HepG2 (cell line): Measurements from ENCODE around the gene KRI1. TPM values are rescaled to one million over a fixed set of nuclear protein-coding genes. Genes with fewer than 3 reads are reported as not detected.

Experiments used
- BORCS8-MEF2B ChIP-seq: sonication (generic); formaldehyde crosslinking; IDR thresholded peaks from 2 replicates; pipeline ENCODE4 v1.8.0; 2022; ENCODE audit warnings: mild to moderate bottlenecking, missing genetic modification reagents
- KAT2B ChIP-seq: fragments of 150-350 bp; IDR thresholded peaks from 2 replicates; pipeline ENCODE4 v1.6.1; 2014; ENCODE audit warnings: low read depth, low read length, borderline replicate concordance
- NFYB ChIP-seq: sonication (generic); formaldehyde crosslinking; IDR thresholded peaks from 2 replicates; pipeline ENCODE4 v1.4.0; 2020; ENCODE audit warnings: missing genetic modification reagents
- REPIN1 ChIP-seq: sonication (generic); formaldehyde crosslinking; IDR thresholded peaks from 2 replicates; pipeline ENCODE4 v1.8.0; 2022; ENCODE audit warnings: missing genetic modification reagents, low read depth, mild to moderate bottlenecking, borderline replicate concordance
- SMAD1 ChIP-seq: sonication (generic); formaldehyde crosslinking; IDR thresholded peaks from 2 replicates; pipeline ENCODE4 v1.4.0; 2020; ENCODE audit warnings: missing genetic modification reagents, low read depth, mild to moderate bottlenecking, borderline replicate concordance
- SOX5 ChIP-seq: IDR thresholded peaks from 2 replicates; pipeline ENCODE4 v1.6.1; 2016; ENCODE audit warnings: borderline replicate concordance
- STAG1 ChIP-seq: sonication (generic); formaldehyde crosslinking; IDR thresholded peaks from 2 replicates; pipeline ENCODE4 v1.4.0; 2020; ENCODE audit warnings: missing genetic modification reagents
- YY1 ChIP-seq: IDR thresholded peaks from 2 replicates; pipeline ENCODE4 v1.6.1; 2011; ENCODE audit warnings: low read length, low read depth, moderate library complexity, mild to moderate bottlenecking; ENCODE audit not compliant: insufficient read depth, insufficient replicate concordance
- ZBTB3 ChIP-seq: sonication (generic); formaldehyde crosslinking; IDR thresholded peaks from 2 replicates; pipeline ENCODE4 v1.4.0; 2020; ENCODE audit warnings: low read depth, mild to moderate bottlenecking, moderate library complexity, missing genetic modification reagents, borderline replicate concordance
- ZBTB38 ChIP-seq: sonication (generic); formaldehyde crosslinking; IDR thresholded peaks from 2 replicates; pipeline ENCODE4 v1.5.1; 2020; ENCODE audit warnings: mild to moderate bottlenecking, missing genetic modification reagents
- ZMAT3 ChIP-seq: sonication (generic); formaldehyde crosslinking; conservative IDR thresholded peaks from 2 replicates; pipeline ENCODE4 v1.7.0; 2021; ENCODE audit warnings: missing genetic modification reagents
- ZNF10 ChIP-seq: sonication (generic); formaldehyde crosslinking; IDR thresholded peaks from 2 replicates; pipeline ENCODE4 v1.4.0; 2020; ENCODE audit warnings: mild to moderate bottlenecking, low read depth, missing genetic modification reagents, borderline replicate concordance
- ZNF3 ChIP-seq: IDR thresholded peaks from 2 replicates; pipeline ENCODE4 v1.7.0; 2017; ENCODE audit warnings: inconsistent platforms
- ZNF333 ChIP-seq: sonication (generic); formaldehyde crosslinking; IDR thresholded peaks from 2 replicates; pipeline ENCODE4 v1.4.0; 2020; ENCODE audit warnings: mild to moderate bottlenecking, missing genetic modification reagents, borderline replicate concordance
- ZNF431 ChIP-seq: sonication (generic); formaldehyde crosslinking; IDR thresholded peaks from 2 replicates; pipeline ENCODE4 v1.9.0; 2022; ENCODE audit warnings: missing genetic modification reagents, low read depth, mild to moderate bottlenecking, borderline replicate concordance
- ZNF614 ChIP-seq: IDR thresholded peaks from 2 replicates; pipeline ENCODE4 v1.6.1; 2018; ENCODE audit warnings: missing biosample characterization, missing genetic modification reagents, inconsistent platforms, borderline replicate concordance
- polyA plus RNA-seq, 8 experiments: library from polyadenylated mRNA; depleted of rRNA in 3 of 8; stranded (reverse) in 7 of 8; unstranded in 1 of 8; fragments of >200 nt; fragmentation: Illumina TruSeq in 4 of 8; extraction: Trizol in 4 of 8; gene quantifications; 2 replicates each; pipeline versions ENCODE4 v1.2.1 to v1.2.3, GENCODE V29; 2011 to 2016; ENCODE audit warnings: low read depth in 4 of 8, missing spikeins in 1 of 8, mixed read lengths in 1 of 8; ENCODE audit not compliant: insufficient read depth in 1 of 8
- total RNA-seq, 5 experiments: library from RNA; depleted of rRNA; stranded (reverse); fragments of >200 nt; fragmentation: Illumina TruSeq; extraction: Trizol; gene quantifications; 2 replicates each; pipeline ENCODE4 v1.2.3, GENCODE V29; 2016; ENCODE audit warnings: low read depth in 1 of 5
- TF ChIP-seq, protein P1 (sequence below): sonication (generic); formaldehyde crosslinking; IDR thresholded peaks from 2 replicates; pipeline ENCODE4 v1.4.0; 2020; ENCODE audit warnings: missing genetic modification reagents
- TF ChIP-seq, protein P2 (sequence below): sonication (generic); formaldehyde crosslinking; IDR thresholded peaks from 2 replicates; pipeline ENCODE4 v1.5.0; 2020; ENCODE audit warnings: mild to moderate bottlenecking, missing genetic modification reagents
- TF ChIP-seq, protein P3 (sequence below): sonication (generic); formaldehyde crosslinking; IDR thresholded peaks from 2 replicates; pipeline ENCODE4 v1.4.0; 2020; ENCODE audit warnings: missing genetic modification reagents, borderline replicate concordance
- TF ChIP-seq, protein P4 (sequence below): sonication (generic); formaldehyde crosslinking; IDR thresholded peaks from 2 replicates; pipeline ENCODE4 v1.5.0; 2020; ENCODE audit warnings: mild to moderate bottlenecking, missing genetic modification reagents

KRI1 gene
- total and polyA plus RNA-seq, 2 of the 13 experiments (the other 11 are each of a cell fraction or from before 2014, with no cell fraction given) = 9.1 to 11.7 TPM

DNA sequence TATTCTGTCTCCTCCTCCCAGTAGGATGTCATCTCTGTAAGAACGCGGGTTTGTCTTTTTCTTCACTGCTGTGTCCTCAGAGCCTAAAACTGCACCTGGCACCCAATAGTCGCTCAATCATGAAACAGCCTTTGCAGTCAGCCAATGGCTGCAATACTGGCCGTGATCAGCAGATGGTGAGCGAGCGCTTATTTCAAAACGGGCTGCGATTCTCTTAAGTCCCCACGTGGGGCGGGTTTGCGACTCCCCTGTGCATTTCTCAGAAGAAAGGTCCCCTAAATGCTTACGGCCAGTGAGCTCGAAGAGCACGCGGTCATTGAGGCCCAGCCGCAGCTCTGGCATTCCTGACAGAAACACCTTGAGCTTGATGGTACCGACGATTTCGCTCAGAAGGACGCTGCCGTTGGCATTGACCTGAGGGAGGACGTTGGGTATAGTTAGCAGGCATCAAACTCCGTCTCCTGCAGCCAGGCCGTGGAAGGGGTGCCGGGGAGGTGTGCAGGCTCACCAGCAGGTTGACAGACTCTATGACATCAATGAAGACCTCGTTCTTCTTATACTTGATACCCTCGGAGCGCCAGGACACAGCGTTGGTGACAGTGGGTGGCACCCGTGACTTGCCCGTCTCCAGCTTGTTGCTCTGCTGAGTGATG is 15.3 kb upstream of the KRI1 start (continued):
- TF ChIP-seq, protein P1, sequence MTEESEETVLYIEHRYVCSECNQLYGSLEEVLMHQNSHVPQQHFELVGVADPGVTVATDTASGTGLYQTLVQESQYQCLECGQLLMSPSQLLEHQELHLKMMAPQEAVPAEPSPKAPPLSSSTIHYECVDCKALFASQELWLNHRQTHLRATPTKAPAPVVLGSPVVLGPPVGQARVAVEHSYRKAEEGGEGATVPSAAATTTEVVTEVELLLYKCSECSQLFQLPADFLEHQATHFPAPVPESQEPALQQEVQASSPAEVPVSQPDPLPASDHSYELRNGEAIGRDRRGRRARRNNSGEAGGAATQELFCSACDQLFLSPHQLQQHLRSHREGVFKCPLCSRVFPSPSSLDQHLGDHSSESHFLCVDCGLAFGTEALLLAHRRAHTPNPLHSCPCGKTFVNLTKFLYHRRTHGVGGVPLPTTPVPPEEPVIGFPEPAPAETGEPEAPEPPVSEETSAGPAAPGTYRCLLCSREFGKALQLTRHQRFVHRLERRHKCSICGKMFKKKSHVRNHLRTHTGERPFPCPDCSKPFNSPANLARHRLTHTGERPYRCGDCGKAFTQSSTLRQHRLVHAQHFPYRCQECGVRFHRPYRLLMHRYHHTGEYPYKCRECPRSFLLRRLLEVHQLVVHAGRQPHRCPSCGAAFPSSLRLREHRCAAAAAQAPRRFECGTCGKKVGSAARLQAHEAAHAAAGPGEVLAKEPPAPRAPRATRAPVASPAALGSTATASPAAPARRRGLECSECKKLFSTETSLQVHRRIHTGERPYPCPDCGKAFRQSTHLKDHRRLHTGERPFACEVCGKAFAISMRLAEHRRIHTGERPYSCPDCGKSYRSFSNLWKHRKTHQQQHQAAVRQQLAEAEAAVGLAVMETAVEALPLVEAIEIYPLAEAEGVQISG = peak; percentile 15; the same call in 1 of the 2 replicates
- TF ChIP-seq KAT2B = no peak
- peak; percentile 34 for TF ChIP-seq YY1
- TF ChIP-seq ZNF614 (CRISPR knock-in tag) = 0 out of 2 replicates have a peak, but pooled peaks have one; percentile 44
- no peak for TF ChIP-seq ZBTB3
- TF ChIP-seq REPIN1 (CRISPR knock-in tag) = peak; percentile 74; the same call in 1 of the 2 replicates
- TF ChIP-seq, protein P2, sequence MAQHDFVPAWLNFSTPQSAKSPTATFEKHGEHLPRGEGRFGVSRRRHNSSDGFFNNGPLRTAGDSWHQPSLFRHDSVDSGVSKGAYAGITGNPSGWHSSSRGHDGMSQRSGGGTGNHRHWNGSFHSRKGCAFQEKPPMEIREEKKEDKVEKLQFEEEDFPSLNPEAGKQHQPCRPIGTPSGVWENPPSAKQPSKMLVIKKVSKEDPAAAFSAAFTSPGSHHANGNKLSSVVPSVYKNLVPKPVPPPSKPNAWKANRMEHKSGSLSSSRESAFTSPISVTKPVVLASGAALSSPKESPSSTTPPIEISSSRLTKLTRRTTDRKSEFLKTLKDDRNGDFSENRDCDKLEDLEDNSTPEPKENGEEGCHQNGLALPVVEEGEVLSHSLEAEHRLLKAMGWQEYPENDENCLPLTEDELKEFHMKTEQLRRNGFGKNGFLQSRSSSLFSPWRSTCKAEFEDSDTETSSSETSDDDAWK (CRISPR knock-in tag) = no peak
- TF ChIP-seq SOX5 = 0 out of 2 replicates have a peak, but pooled peaks have one; percentile 19
- peak; percentile 94 for TF ChIP-seq STAG1 (CRISPR knock-in tag)
- TF ChIP-seq BORCS8-MEF2B (CRISPR knock-in tag) = 0 out of 2 replicates have a peak, but pooled peaks have one; percentile 51
- TF ChIP-seq ZNF431 (CRISPR knock-in tag) = peak; percentile 67; the same call in 1 of the 2 replicates
- TF ChIP-seq ZNF10 = no peak
- 0 out of 2 replicates have a peak, but pooled peaks have one; percentile 42 for TF ChIP-seq ZMAT3 (CRISPR knock-in tag)
- TF ChIP-seq NFYB (CRISPR knock-in tag) = peak; percentile 30; the same call in 1 of the 2 replicates
- TF ChIP-seq ZNF333 (CRISPR knock-in tag) = no peak
- 0 out of 2 replicates have a peak, but pooled peaks have one; percentile 54 for TF ChIP-seq ZBTB38 (CRISPR knock-in tag)
- TF ChIP-seq, protein P3, sequence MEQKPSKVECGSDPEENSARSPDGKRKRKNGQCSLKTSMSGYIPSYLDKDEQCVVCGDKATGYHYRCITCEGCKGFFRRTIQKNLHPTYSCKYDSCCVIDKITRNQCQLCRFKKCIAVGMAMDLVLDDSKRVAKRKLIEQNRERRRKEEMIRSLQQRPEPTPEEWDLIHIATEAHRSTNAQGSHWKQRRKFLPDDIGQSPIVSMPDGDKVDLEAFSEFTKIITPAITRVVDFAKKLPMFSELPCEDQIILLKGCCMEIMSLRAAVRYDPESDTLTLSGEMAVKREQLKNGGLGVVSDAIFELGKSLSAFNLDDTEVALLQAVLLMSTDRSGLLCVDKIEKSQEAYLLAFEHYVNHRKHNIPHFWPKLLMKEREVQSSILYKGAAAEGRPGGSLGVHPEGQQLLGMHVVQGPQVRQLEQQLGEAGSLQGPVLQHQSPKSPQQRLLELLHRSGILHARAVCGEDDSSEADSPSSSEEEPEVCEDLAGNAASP (CRISPR knock-in tag) = 0 out of 2 replicates have a peak, but pooled peaks have one; percentile 44
- TF ChIP-seq ZNF3 (CRISPR knock-in tag) = peak; percentile 99
- TF ChIP-seq, protein P4, sequence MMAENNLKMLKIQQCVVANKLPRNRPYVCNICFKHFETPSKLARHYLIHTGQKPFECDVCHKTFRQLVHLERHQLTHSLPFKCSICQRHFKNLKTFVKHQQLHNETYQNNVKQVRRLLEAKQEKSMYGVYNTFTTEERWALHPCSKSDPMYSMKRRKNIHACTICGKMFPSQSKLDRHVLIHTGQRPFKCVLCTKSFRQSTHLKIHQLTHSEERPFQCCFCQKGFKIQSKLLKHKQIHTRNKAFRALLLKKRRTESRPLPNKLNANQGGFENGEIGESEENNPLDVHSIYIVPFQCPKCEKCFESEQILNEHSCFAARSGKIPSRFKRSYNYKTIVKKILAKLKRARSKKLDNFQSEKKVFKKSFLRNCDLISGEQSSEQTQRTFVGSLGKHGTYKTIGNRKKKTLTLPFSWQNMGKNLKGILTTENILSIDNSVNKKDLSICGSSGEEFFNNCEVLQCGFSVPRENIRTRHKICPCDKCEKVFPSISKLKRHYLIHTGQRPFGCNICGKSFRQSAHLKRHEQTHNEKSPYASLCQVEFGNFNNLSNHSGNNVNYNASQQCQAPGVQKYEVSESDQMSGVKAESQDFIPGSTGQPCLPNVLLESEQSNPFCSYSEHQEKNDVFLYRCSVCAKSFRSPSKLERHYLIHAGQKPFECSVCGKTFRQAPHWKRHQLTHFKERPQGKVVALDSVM = peak; percentile 76; the same call in 1 of the 2 replicates
- TF ChIP-seq SMAD1 (CRISPR knock-in tag) = 0 out of 2 replicates have a peak, but pooled peaks have one; percentile 43
